VCaP (cell line): ENCODE data around the gene ARFRP1.

Experiments
- H3K27ac ChIP-seq: fragments of 450-650 bp; 2 replicates; pipeline ENCODE4 v1.5.1; 2017
- TF ChIP-seq, protein P1 (sequence below): fragments of 450-650 bp; conservative IDR thresholded peaks from 2 replicates; pipeline ENCODE4 v1.5.1; 2017; ENCODE audit warnings: mild to moderate bottlenecking, moderate library complexity

ARFRP1 gene

DNA sequence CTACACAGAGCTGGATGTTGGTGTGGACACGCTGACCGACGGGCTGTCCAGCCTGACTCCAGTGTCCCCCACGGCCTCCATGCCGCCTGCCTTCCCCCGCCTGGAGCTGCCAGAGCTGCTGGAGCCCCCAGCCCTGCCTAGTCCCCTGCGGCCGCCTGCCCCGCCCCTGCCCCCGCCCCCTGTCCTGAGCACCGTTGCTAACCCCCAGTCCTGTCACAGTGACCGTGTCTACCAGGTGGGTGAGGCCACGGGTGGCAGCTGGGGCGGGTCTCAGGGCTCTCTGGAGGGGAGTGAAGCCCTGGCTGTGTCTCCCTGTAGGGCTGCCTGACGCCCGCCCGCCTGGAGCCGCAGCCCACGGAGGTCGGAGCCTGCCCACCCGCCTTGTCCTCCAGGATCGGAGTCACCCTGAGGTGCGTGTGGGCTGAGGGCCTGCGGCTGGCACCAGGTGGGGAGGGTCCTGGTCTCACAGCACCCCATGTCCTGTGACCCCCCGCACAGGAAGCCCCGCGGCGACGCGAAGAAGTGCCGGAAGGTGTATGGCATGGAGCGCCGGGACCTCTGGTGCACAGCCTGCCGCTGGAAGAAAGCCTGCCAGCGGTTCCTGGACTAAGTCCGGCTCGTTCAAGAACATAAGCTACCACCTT lies 34.7 kb upstream of the ARFRP1 start:
- TF ChIP-seq, protein P1, sequence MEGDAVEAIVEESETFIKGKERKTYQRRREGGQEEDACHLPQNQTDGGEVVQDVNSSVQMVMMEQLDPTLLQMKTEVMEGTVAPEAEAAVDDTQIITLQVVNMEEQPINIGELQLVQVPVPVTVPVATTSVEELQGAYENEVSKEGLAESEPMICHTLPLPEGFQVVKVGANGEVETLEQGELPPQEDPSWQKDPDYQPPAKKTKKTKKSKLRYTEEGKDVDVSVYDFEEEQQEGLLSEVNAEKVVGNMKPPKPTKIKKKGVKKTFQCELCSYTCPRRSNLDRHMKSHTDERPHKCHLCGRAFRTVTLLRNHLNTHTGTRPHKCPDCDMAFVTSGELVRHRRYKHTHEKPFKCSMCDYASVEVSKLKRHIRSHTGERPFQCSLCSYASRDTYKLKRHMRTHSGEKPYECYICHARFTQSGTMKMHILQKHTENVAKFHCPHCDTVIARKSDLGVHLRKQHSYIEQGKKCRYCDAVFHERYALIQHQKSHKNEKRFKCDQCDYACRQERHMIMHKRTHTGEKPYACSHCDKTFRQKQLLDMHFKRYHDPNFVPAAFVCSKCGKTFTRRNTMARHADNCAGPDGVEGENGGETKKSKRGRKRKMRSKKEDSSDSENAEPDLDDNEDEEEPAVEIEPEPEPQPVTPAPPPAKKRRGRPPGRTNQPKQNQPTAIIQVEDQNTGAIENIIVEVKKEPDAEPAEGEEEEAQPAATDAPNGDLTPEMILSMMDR: no peak
- peak overlapping the region; percentile 95; the same call in 1 of the 2 replicates for H3K27ac ChIP-seq

DNA sequence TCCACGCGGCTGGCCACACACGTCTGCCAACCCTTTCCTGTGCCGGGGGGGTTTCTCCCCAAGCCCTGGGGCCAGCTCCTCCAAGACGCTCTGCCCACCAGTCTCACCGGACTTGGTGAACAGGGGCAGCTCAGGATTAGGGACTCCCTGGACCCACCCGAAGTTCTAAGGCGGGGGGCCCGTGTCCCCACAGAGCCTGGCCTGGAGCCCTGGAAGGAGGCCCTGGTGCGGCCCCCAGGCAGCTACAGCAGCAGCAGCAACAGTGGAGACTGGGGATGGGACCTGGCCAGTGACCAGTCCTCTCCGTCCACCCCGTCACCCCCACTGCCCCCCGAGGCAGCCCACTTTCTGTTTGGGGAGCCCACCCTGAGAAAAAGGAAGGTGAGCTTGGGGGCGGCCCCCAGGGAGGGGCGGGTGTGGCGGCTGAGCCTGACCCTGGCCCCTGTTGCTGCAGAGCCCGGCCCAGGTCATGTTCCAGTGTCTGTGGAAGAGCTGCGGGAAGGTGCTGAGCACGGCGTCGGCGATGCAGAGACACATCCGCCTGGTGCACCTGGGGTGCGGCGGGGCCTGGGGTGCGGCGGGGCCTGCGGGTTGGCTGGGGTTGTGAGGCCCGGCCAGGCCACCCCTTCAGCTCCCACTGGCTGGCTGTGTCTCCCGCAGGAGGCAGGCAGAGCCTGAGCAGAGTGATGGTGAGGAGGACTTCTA lies 34.1 kb upstream of the ARFRP1 start:
- TF ChIP-seq, protein P1: no peak
- peak overlapping the region; percentile 95 for H3K27ac ChIP-seq

DNA sequence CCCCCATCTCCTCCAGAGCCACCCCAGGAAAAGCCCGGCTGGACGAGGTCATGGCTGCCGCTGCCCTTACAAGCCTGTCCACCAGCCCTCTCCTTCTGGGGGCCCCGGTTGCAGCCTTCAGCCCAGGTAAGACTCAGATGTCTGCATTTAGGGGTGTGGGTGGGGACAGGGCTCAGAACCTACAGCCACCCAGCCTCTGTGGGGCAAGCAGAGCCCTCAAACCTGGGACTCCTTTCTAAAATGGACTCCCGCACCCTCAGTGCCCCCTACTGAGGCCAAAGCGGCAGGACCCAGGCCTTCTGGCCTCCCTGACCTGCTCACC lies 33.5 kb upstream of the ARFRP1 start:
- peak overlapping the region; percentile 95 for H3K27ac ChIP-seq
- TF ChIP-seq, protein P1: no peak

DNA sequence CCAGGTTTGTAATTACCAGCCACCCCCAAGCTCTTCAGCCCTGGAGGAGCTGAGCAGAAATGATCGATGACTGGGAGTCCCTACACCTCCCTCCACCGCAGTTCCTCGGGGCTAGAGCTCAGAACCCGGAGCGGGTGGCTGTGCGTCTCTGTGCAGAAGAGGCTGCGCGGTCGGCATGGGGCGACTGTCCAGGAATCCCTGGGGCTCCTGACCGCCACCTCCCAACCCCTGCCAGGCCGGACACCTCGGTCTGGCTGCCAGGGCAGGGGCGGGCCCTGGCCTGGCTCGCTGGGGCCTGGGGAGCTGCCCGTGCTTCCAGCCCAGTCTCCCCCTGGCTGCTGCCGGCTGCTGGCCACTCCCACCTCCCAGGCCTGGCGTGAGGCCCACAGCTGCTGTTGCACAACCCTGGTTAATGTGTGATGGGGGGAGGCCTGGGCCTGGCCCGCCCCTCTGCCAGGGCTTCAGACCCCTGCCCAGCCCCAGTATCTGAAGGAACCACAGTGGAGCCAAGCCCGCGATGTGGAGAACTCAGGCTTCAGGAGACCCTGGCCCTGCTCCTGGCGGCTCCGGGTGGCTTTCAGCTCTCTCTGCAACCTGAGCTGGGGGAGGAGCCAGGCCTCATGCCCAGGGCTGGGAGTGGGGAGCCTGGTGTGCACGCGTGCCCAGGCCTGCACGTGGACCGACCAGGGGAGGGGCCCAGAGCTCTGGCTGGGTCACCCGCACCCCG lies 33.0 kb upstream of the ARFRP1 start:
- TF ChIP-seq, protein P1: no peak
- peak overlapping the region; percentile 95 for H3K27ac ChIP-seq

DNA sequence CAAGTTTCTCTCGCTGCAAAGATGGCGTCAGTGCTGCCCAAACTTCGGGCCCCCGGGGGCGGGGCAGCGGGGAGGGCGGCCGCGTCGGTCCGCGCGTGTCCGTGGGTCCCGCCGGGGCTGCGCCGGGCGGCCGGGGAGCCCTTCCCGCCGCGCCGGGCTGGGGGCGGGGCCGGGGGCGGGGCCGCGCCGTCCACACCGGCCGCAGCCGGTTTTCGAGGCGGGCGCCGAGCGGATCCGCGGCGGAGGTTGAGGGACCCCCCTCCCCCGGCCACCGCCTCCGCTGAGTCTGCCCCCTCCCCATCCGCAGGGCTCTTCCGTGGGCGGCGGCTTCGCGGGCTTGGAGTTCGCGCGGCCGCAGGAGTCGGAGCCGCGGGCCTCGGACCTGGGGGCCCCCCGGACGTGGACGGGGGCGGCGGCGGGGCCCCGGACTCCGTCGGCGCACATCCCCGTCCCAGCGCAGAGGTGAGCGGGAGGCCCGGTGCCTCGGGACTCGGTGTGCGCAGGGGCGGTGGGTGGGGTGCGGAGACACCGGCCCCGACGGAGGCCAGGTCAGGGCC lies 32.4 kb upstream of the ARFRP1 start:
- TF ChIP-seq, protein P1: no peak
- peak overlapping the region; percentile 95 for H3K27ac ChIP-seq

DNA sequence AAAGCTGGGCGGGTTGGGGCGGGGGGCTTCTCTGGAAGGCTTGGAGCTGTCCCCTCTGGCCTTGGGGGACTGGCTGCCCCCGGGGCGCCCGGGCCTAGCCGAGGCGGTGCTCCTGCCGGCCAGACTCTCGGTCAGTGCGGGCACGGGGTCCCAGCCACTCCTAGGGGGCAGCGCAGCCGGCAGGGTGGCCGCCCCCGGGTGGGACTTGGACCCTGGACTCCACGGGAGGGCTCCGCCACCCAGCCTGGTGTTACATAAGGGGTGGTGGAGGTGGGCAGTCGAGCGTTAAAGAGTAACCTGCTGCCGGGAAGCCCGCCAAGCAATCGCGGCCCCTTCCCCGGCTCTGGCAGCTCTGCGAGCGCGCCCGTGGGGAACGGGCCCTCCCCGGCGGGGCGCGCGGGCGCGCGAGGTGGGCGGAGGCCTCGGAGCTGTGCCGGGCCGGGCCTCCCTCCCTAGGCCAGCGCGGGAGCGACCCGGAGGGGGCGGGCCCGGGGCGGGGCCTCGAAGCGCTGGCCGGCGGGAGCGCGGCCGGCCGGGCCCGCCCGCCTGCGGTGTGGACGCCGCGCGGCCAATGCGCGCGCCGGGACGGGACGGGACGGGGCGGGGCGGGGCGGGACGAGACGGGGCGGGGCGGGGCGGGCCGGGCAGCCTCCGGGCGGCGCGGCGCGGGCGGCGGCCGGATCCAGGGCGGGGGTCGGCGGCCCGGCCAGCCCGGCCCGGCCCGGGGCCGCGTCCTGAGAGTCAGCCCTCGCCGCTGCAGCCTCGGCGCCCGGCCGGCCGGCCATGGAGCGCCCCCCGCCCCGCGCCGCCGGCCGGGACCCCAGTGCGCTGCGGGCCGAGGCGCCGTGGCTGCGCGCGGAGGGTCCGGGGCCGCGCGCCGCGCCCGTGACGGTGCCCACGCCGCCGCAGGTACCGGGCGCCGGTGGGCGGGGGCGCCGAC lies 31.6 kb upstream of the ARFRP1 start, which contains the start of gene SLC2A4RG:
Gene SLC2A4RG, plus strand, starts transcription at position 647 of the 940 bp plus-strand sequence. Its CDS starts 137 bp downstream, at position 784.
- TF ChIP-seq, protein P1: no peak
- H3K27ac ChIP-seq: peak within 1 kb of the TSS; percentile 95
